HG03457 (cell line): Measurements from ENCODE around the gene TMPRSS11E.
"Not testable (repeated sequence)": the region's sequence is repeated elsewhere in the genome, so short reads cannot be mapped to it uniquely, and the experiment has no call there.

Experiments
- ATAC-seq: cut with Tn5 transposase; IDR thresholded peaks from one replicate; pipeline ENCODE4 v1.9.1; 2021; ENCODE audit warnings: moderate number of reproducible peaks; ENCODE audit not compliant: unreplicated experiment

The TMPRSS11E gene

GRCh38 chr4:68447201-68447600, at the start of gene TMPRSS11E:
TSS of gene TMPRSS11E (plus strand) at chr4:68447463. CDS start at chr4:68447513, 50 bp downstream.
- ATAC-seq = no peak

- no peak for ATAC-seq
Measured at GRCh38 chr4:68399306-68399705, 48.0 kb upstream of the TMPRSS11E start.

- ATAC-seq = no peak
Measured at GRCh38 chr4:68401231-68401630, 46.0 kb upstream of the TMPRSS11E start.

- no peak for ATAC-seq
Measured at GRCh38 chr4:68404153-68404552, 43.1 kb upstream of the TMPRSS11E start.

GRCh38 chr4:68405718-68406478, 41.4 kb upstream of the TMPRSS11E start:
- not testable (repeated sequence) for ATAC-seq

GRCh38 chr4:68406479-68406859, 40.8 kb upstream of the TMPRSS11E start:
- no peak for ATAC-seq

GRCh38 chr4:68407015-68407867, 40.0 kb upstream of the TMPRSS11E start:
- not testable (repeated sequence) for ATAC-seq

GRCh38 chr4:68407868-68408190, 39.4 kb upstream of the TMPRSS11E start:
- no peak for ATAC-seq

GRCh38 chr4:68410149-68410548, 37.1 kb upstream of the TMPRSS11E start:
- ATAC-seq = no peak

- no peak for ATAC-seq
Measured at GRCh38 chr4:68410643-68411042, 36.6 kb upstream of the TMPRSS11E start.

- ATAC-seq = not testable (repeated sequence)
Measured at GRCh38 chr4:68412031-68412430, 35.2 kb upstream of the TMPRSS11E start.

- no peak for ATAC-seq
Measured at GRCh38 chr4:68416591-68416990, 30.7 kb upstream of the TMPRSS11E start.

GRCh38 chr4:68426516-68426915, 20.7 kb upstream of the TMPRSS11E start:
- no peak for ATAC-seq

- no peak for ATAC-seq
Measured at GRCh38 chr4:68430337-68430736, 16.9 kb upstream of the TMPRSS11E start.

GRCh38 chr4:68432320-68432719, 14.9 kb upstream of the TMPRSS11E start:
- ATAC-seq = no peak

GRCh38 chr4:68433582-68433981, 13.7 kb upstream of the TMPRSS11E start:
- ATAC-seq = no peak

- no peak for ATAC-seq
Measured at GRCh38 chr4:68434277-68434676, 13.0 kb upstream of the TMPRSS11E start.

- no peak for ATAC-seq
Measured at GRCh38 chr4:68434836-68435235, 12.4 kb upstream of the TMPRSS11E start.

- ATAC-seq = no peak
Measured at GRCh38 chr4:68445111-68445510, 2.2 kb upstream of the TMPRSS11E start.

GRCh38 chr4:68451246-68452211, 4.3 kb downstream of the TMPRSS11E start:
- peak; percentile 60 for ATAC-seq

GRCh38 chr4:68460085-68460484, 12.8 kb downstream of the TMPRSS11E start:
- ATAC-seq = no peak
